K562 (cell line): ENCODE measurements around the gene NHLH1.

Experiments
- CHD1 ChIP-seq: fragments of 200-600 bp; sonication (generic); IDR thresholded peaks from one replicate; pipeline ENCODE4 v1.6.1; 2012; ENCODE audit warnings: mild to moderate bottlenecking, moderate library complexity, low read length, inconsistent platforms
- CTCF ChIP-seq, 3 experiments: IDR thresholded peaks in 2 of 3; conservative IDR thresholded peaks in 1 of 3; 2 replicates each; pipeline ENCODE4 v1.5.1; 2011 to 2012; ENCODE audit warnings: low read length in 3 of 3, mild to moderate bottlenecking in 3 of 3, control low read depth in 2 of 3, improper control_type of control experiment in 1 of 3, inconsistent platforms in 1 of 3, low read depth in 1 of 3, mixed read lengths in 1 of 3, moderate library complexity in 1 of 3; ENCODE audit not compliant: insufficient read depth in 2 of 3
- DDX20 ChIP-seq: fragments of 450-650 bp; IDR thresholded peaks from 2 replicates; pipeline ENCODE4 v1.6.1; 2016; ENCODE audit warnings: missing genetic modification characterization, low read depth, mild to moderate bottlenecking, missing compliant biosample characterization, moderate library complexity
- DLX4 ChIP-seq: fragments of 250-450 bp; sonication (Bioruptor Pico); IDR thresholded peaks from 2 replicates; pipeline ENCODE4 v1.6.1; 2021; ENCODE audit warnings: mild to moderate bottlenecking
- E2F5 ChIP-seq: sonication (generic); formaldehyde crosslinking; IDR thresholded peaks from 2 replicates; pipeline ENCODE4 v1.8.0; 2022; ENCODE audit warnings: mild to moderate bottlenecking, missing genetic modification reagents
- ERF ChIP-seq: fragments of 450-650 bp; formaldehyde crosslinking; IDR thresholded peaks from 2 replicates; pipeline ENCODE4 v1.4.0; 2020; ENCODE audit warnings: mild to moderate bottlenecking, mixed read lengths
- EZH2 ChIP-seq: IDR thresholded peaks from 2 replicates; pipeline ENCODE4 v1.6.1; 2012; ENCODE audit warnings: low read depth, mild to moderate bottlenecking, inconsistent platforms, low read length, borderline replicate concordance
- MAX ChIP-seq: sonication (generic); formaldehyde crosslinking; IDR thresholded peaks from 2 replicates; pipeline ENCODE4 v1.9.0; 2022; ENCODE audit warnings: mild to moderate bottlenecking, missing genetic modification reagents
- MEF2D ChIP-seq: conservative IDR thresholded peaks from 2 replicates; pipeline ENCODE4 v1.6.1; 2016; ENCODE audit warnings: low read depth, missing genetic modification characterization, missing compliant biosample characterization
- MYC ChIP-seq, 2 experiments: fragments of 250-450 bp in 1 of 2; sonication (Bioruptor Pico) in 1 of 2; IDR thresholded peaks; 2 replicates each; pipeline versions ENCODE4 v1.5.1 to v1.6.1; 2012 to 2021; ENCODE audit warnings: low read depth in 2 of 2, borderline replicate concordance in 1 of 2, improper control_type of control experiment in 1 of 2, low read length in 1 of 2, mild to moderate bottlenecking in 1 of 2, moderate library complexity in 1 of 2
- NRF1 ChIP-seq, 2 experiments: fragments of 450-650 bp; IDR thresholded peaks in 1 of 2; conservative IDR thresholded peaks in 1 of 2; 2 replicates each; pipeline ENCODE4 v1.6.1; 2014; ENCODE audit warnings: mild to moderate bottlenecking in 2 of 2
- PHB2 ChIP-seq: fragments of 450-650 bp; IDR thresholded peaks from 2 replicates; pipeline ENCODE4 v1.6.1; 2017; ENCODE audit warnings: low read depth
- RBBP5 ChIP-seq: fragments of 200-600 bp; sonication (generic); IDR thresholded peaks from 2 replicates; pipeline ENCODE4 v1.6.1; 2012; ENCODE audit warnings: borderline replicate concordance, mild to moderate bottlenecking, low read length, control low read depth, inconsistent platforms; ENCODE audit not compliant: insufficient read depth, poor library complexity, severe bottlenecking
- ZNF41 ChIP-seq: fragments of 250-450 bp; sonication (Bioruptor Pico); conservative IDR thresholded peaks from 2 replicates; pipeline ENCODE4 v1.4.0; 2020; ENCODE audit warnings: mild to moderate bottlenecking

GRCh38 chr1:160346463-160346862 lies 20.4 kb upstream of the NHLH1 start:
- TF ChIP-seq CTCF (IDR thresholded peaks at IDR 0.05 in 2 of 3, conservative IDR thresholded peaks at IDR 0.05 in 1 of 3; ENCODE audit: insufficient read depth in 2 of 3, low read depth in 1 of 3, low read length in 3 of 3): no peak
- TF ChIP-seq RBBP5: no peak
- TF ChIP-seq EZH2: no peak
- no peak for TF ChIP-seq MAX (CRISPR knock-in tag)
- TF ChIP-seq PHB2: no peak
- TF ChIP-seq NRF1 (conservative IDR thresholded peaks at IDR 0.05 in 1 of 2, IDR thresholded peaks at IDR 0.05 in 1 of 2): no peak
- no peak for TF ChIP-seq DLX4 (CRISPR knock-in tag)
- no peak for TF ChIP-seq MYC (IDR thresholded peaks at IDR 0.05; ENCODE audit: low read depth, low read length)
- no peak for TF ChIP-seq MYC (CRISPR knock-in tag; IDR thresholded peaks at IDR 0.05; ENCODE audit: borderline replicate concordance, low read depth)
- no peak for TF ChIP-seq ZNF41 (CRISPR knock-in tag)
- TF ChIP-seq DDX20 (tag): no peak
- TF ChIP-seq ERF (CRISPR knock-in tag): no peak
- TF ChIP-seq CHD1: no peak
- TF ChIP-seq E2F5 (CRISPR knock-in tag): no peak
- TF ChIP-seq MEF2D (tag): no peak
